ENCODE data around the gene MAN2A1.
"Not testable (repeated sequence)": the region's sequence is repeated elsewhere in the genome, so short reads cannot be mapped to it uniquely, and the experiment has no call there.

MAN2A1 gene

GRCh38 chr5:109826426-109826825 is 136.7 kb downstream of the MAN2A1 start:
- no peaks in the 10 kb centered on the region for H3K27me3 ChIP-seq (ENCODE audit: control insufficient read depth in 5 of 5, insufficient read depth in 4 of 5, low read length in 5 of 5)
- no peak overlapping the region for H3K27ac ChIP-seq (ENCODE audit: low read depth, low read length)
- no peak overlapping the region for H3K9ac ChIP-seq (ENCODE audit: low read length in 5 of 5)
- no peaks in the 10 kb centered on the region for H3K9me3 ChIP-seq (ENCODE audit: control insufficient read depth in 5 of 5, low read length in 5 of 5)
- peaks cover 0 to 40% (median 18%) of the 10 kb centered on the region in 5 donors for H3K36me3 ChIP-seq (ENCODE audit: control insufficient read depth in 5 of 5, insufficient read depth in 5 of 5, low read length in 5 of 5)
- H3K4me3 ChIP-seq (ENCODE audit: low read depth in 1 of 5, low read length in 5 of 5), result no peak overlapping the region
- H3K4me1 ChIP-seq (ENCODE audit: control insufficient read depth in 5 of 5, insufficient read depth in 5 of 5, low read length in 5 of 5), result no peaks in the 10 kb centered on the region

GRCh38 chr5:109829331-109829730 is 139.6 kb downstream of the MAN2A1 start:
- peaks cover 0 to 29% (median 13%) of the 10 kb centered on the region in 5 donors for H3K36me3 ChIP-seq (ENCODE audit: control insufficient read depth in 5 of 5, insufficient read depth in 5 of 5, low read length in 5 of 5)
- H3K4me3 ChIP-seq (ENCODE audit: low read depth in 1 of 5, low read length in 5 of 5), result no peak overlapping the region
- no peaks in the 10 kb centered on the region for H3K27me3 ChIP-seq (ENCODE audit: control insufficient read depth in 5 of 5, insufficient read depth in 4 of 5, low read length in 5 of 5)
- no peaks in the 10 kb centered on the region for H3K4me1 ChIP-seq (ENCODE audit: control insufficient read depth in 5 of 5, insufficient read depth in 5 of 5, low read length in 5 of 5)
- no peak overlapping the region for H3K9ac ChIP-seq (ENCODE audit: low read length in 5 of 5)
- H3K27ac ChIP-seq (ENCODE audit: low read depth, low read length), result no peak overlapping the region
- no peaks in the 10 kb centered on the region for H3K9me3 ChIP-seq (ENCODE audit: control insufficient read depth in 5 of 5, low read length in 5 of 5)

- H3K27ac ChIP-seq (ENCODE audit: low read depth, low read length), result no peak overlapping the region
Observed at GRCh38 chr5:109830955-109831502, 141.3 kb downstream of the MAN2A1 start.

GRCh38 chr5:109832207-109833188 is 142.8 kb downstream of the MAN2A1 start:
- H3K4me3 ChIP-seq (ENCODE audit: low read depth in 1 of 5, low read length in 5 of 5); H3K4me1 ChIP-seq (ENCODE audit: control insufficient read depth in 5 of 5, insufficient read depth in 5 of 5, low read length in 5 of 5); H3K9ac ChIP-seq (ENCODE audit: low read length in 5 of 5); H3K9me3 ChIP-seq (ENCODE audit: control insufficient read depth in 5 of 5, low read length in 5 of 5); H3K27ac ChIP-seq (ENCODE audit: low read depth, low read length); H3K27me3 ChIP-seq (ENCODE audit: control insufficient read depth in 5 of 5, insufficient read depth in 4 of 5, low read length in 5 of 5): not testable (repeated sequence)
- H3K36me3 ChIP-seq (ENCODE audit: control insufficient read depth in 5 of 5, insufficient read depth in 5 of 5, low read length in 5 of 5), result peaks cover 0 to 22% (median 6%) of the 10 kb centered on the region in 5 donors

More at GRCh38 chr5:109830955-109831502, 141.3 kb downstream of the MAN2A1 start:
- no peak overlapping the region for H3K4me3 ChIP-seq (ENCODE audit: low read depth in 1 of 5, low read length in 5 of 5)
- no peaks in the 10 kb centered on the region for H3K27me3 ChIP-seq (ENCODE audit: control insufficient read depth in 5 of 5, insufficient read depth in 4 of 5, low read length in 5 of 5)
- no peaks in the 10 kb centered on the region for H3K4me1 ChIP-seq (ENCODE audit: control insufficient read depth in 5 of 5, insufficient read depth in 5 of 5, low read length in 5 of 5)
- H3K9ac ChIP-seq (ENCODE audit: low read length in 5 of 5), result no peak overlapping the region
- H3K9me3 ChIP-seq (ENCODE audit: control insufficient read depth in 5 of 5, low read length in 5 of 5), result no peaks in the 10 kb centered on the region
- H3K36me3 ChIP-seq (ENCODE audit: control insufficient read depth in 5 of 5, insufficient read depth in 5 of 5, low read length in 5 of 5), result peaks cover 0 to 22% (median 6%) of the 10 kb centered on the region in 5 donors

- H3K9ac ChIP-seq (ENCODE audit: low read length in 5 of 5), result no peak overlapping the region
- no peak overlapping the region for H3K4me3 ChIP-seq (ENCODE audit: low read depth in 1 of 5, low read length in 5 of 5)
- peaks cover 0 to 5% (median 0%) of the 10 kb centered on the region in 5 donors for H3K4me1 ChIP-seq (ENCODE audit: control insufficient read depth in 5 of 5, insufficient read depth in 5 of 5, low read length in 5 of 5)
- H3K27me3 ChIP-seq (ENCODE audit: control insufficient read depth in 5 of 5, insufficient read depth in 4 of 5, low read length in 5 of 5), result no peaks in the 10 kb centered on the region
- H3K36me3 ChIP-seq (ENCODE audit: control insufficient read depth in 5 of 5, insufficient read depth in 5 of 5, low read length in 5 of 5), result peaks cover 0 to 22% (median 6%) of the 10 kb centered on the region in 5 donors
- H3K9me3 ChIP-seq (ENCODE audit: control insufficient read depth in 5 of 5, low read length in 5 of 5), result no peaks in the 10 kb centered on the region
- H3K27ac ChIP-seq (ENCODE audit: low read depth, low read length), result no peak overlapping the region
Observed at GRCh38 chr5:109833946-109834345, 144.2 kb downstream of the MAN2A1 start.

GRCh38 chr5:109836280-109836679 is 146.6 kb downstream of the MAN2A1 start:
- Histone ChIP-seq H3K9me3 (ENCODE audit: control insufficient read depth in 5 of 5, low read length in 5 of 5) (no peaks in the 10 kb centered on the region), H3K36me3 (ENCODE audit: control insufficient read depth in 5 of 5, insufficient read depth in 5 of 5, low read length in 5 of 5) (peaks cover 8 to 17% (median 12%) of the 10 kb centered on the region in 5 donors), H3K27ac (ENCODE audit: low read depth, low read length) (no peak overlapping the region), H3K27me3 (ENCODE audit: control insufficient read depth in 5 of 5, insufficient read depth in 4 of 5, low read length in 5 of 5) (no peaks in the 10 kb centered on the region), H3K4me1 (ENCODE audit: control insufficient read depth in 5 of 5, insufficient read depth in 5 of 5, low read length in 5 of 5) (peaks cover 0 to 5% (median 0%) of the 10 kb centered on the region in 5 donors), H3K4me3 (ENCODE audit: low read depth in 1 of 5, low read length in 5 of 5) (no peak overlapping the region), H3K9ac (ENCODE audit: low read length in 5 of 5) (no peak overlapping the region)

GRCh38 chr5:109837231-109837861 is 147.6 kb downstream of the MAN2A1 start:
- Histone ChIP-seq H3K9me3 (ENCODE audit: control insufficient read depth in 5 of 5, low read length in 5 of 5) (no peaks in the 10 kb centered on the region), H3K27me3 (ENCODE audit: control insufficient read depth in 5 of 5, insufficient read depth in 4 of 5, low read length in 5 of 5) (no peaks in the 10 kb centered on the region), H3K9ac (ENCODE audit: low read length in 5 of 5) (no peak overlapping the region), H3K27ac (ENCODE audit: low read depth, low read length) (no peak overlapping the region), H3K4me3 (ENCODE audit: low read depth in 1 of 5, low read length in 5 of 5) (no peak overlapping the region), H3K36me3 (ENCODE audit: control insufficient read depth in 5 of 5, insufficient read depth in 5 of 5, low read length in 5 of 5) (peaks cover 8 to 17% (median 12%) of the 10 kb centered on the region in 5 donors), H3K4me1 (ENCODE audit: control insufficient read depth in 5 of 5, insufficient read depth in 5 of 5, low read length in 5 of 5) (peaks cover 0 to 5% (median 0%) of the 10 kb centered on the region in 5 donors)

- H3K4me3 ChIP-seq (ENCODE audit: low read depth in 1 of 5, low read length in 5 of 5), result no peak overlapping the region
- H3K9me3 ChIP-seq (ENCODE audit: control insufficient read depth in 5 of 5, low read length in 5 of 5), result no peaks in the 10 kb centered on the region
- H3K4me1 ChIP-seq (ENCODE audit: control insufficient read depth in 5 of 5, insufficient read depth in 5 of 5, low read length in 5 of 5), result peaks cover 0 to 5% (median 0%) of the 10 kb centered on the region in 5 donors
- no peak overlapping the region for H3K27ac ChIP-seq (ENCODE audit: low read depth, low read length)
- H3K36me3 ChIP-seq (ENCODE audit: control insufficient read depth in 5 of 5, insufficient read depth in 5 of 5, low read length in 5 of 5), result peaks cover 8 to 17% (median 14%) of the 10 kb centered on the region in 5 donors
- no peak overlapping the region for H3K9ac ChIP-seq (ENCODE audit: low read length in 5 of 5)
- H3K27me3 ChIP-seq (ENCODE audit: control insufficient read depth in 5 of 5, insufficient read depth in 4 of 5, low read length in 5 of 5), result no peaks in the 10 kb centered on the region
Observed at GRCh38 chr5:109838157-109838556, 148.4 kb downstream of the MAN2A1 start.

GRCh38 chr5:109844148-109844547 is 154.4 kb downstream of the MAN2A1 start:
- Histone ChIP-seq H3K4me3 (ENCODE audit: low read depth in 1 of 5, low read length in 5 of 5) (no peak overlapping the region), H3K9me3 (ENCODE audit: control insufficient read depth in 5 of 5, low read length in 5 of 5) (no peaks in the 10 kb centered on the region), H3K27ac (ENCODE audit: low read depth, low read length) (no peak overlapping the region), H3K36me3 (ENCODE audit: control insufficient read depth in 5 of 5, insufficient read depth in 5 of 5, low read length in 5 of 5) (peaks cover 20 to 45% (median 38%) of the 10 kb centered on the region in 5 donors), H3K4me1 (ENCODE audit: control insufficient read depth in 5 of 5, insufficient read depth in 5 of 5, low read length in 5 of 5) (no peaks in the 10 kb centered on the region), H3K9ac (ENCODE audit: low read length in 5 of 5) (no peak overlapping the region), H3K27me3 (ENCODE audit: control insufficient read depth in 5 of 5, insufficient read depth in 4 of 5, low read length in 5 of 5) (no peaks in the 10 kb centered on the region)

GRCh38 chr5:109844695-109845094 is 155.0 kb downstream of the MAN2A1 start:
- Histone ChIP-seq H3K27ac (ENCODE audit: low read depth, low read length) (no peak overlapping the region), H3K9ac (ENCODE audit: low read length in 5 of 5) (no peak overlapping the region), H3K4me3 (ENCODE audit: low read depth in 1 of 5, low read length in 5 of 5) (no peak overlapping the region), H3K36me3 (ENCODE audit: control insufficient read depth in 5 of 5, insufficient read depth in 5 of 5, low read length in 5 of 5) (peaks cover 22 to 47% (median 43%) of the 10 kb centered on the region in 5 donors), H3K27me3 (ENCODE audit: control insufficient read depth in 5 of 5, insufficient read depth in 4 of 5, low read length in 5 of 5) (no peaks in the 10 kb centered on the region), H3K9me3 (ENCODE audit: control insufficient read depth in 5 of 5, low read length in 5 of 5) (no peaks in the 10 kb centered on the region), H3K4me1 (ENCODE audit: control insufficient read depth in 5 of 5, insufficient read depth in 5 of 5, low read length in 5 of 5) (no peaks in the 10 kb centered on the region)
